AG09319 (cell line): ENCODE results near the gene PKP4.

Experiments
- DNase-seq: peaks from one replicate; pipeline ENCODE4 v3.0.0-alpha.2; 2010; ENCODE audit warnings: low read depth; ENCODE audit errors: extremely low read depth
- TF ChIP-seq, protein P1 (sequence below): IDR thresholded peaks from 2 replicates; pipeline ENCODE4 v1.5.1; 2011; ENCODE audit warnings: low read depth, mild to moderate bottlenecking, inconsistent platforms, low read length, moderate library complexity

PKP4 gene

DNA sequence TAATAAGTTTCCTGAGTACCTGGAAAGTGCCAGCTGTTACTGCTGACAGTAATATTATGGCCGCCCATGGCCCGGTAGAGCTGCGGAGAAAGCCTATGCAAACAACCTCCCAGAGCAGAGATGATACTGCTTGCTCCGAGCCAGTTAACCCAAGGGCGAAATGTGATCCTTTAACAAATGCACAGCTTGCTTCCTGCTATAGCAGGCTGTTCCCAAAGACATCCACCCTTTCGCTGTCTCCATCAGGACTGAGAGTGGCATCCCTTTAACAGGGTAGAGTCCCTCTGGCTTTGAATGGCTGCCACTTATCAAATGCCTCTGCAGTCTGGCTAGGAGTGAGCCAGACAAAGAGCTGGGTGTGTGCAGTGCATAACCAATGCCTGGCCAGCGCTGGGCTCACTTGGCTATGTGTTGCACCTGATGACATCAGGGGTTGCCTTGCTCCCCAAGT lies 268.7 kb downstream of the PKP4 start:
- TF ChIP-seq, protein P1, sequence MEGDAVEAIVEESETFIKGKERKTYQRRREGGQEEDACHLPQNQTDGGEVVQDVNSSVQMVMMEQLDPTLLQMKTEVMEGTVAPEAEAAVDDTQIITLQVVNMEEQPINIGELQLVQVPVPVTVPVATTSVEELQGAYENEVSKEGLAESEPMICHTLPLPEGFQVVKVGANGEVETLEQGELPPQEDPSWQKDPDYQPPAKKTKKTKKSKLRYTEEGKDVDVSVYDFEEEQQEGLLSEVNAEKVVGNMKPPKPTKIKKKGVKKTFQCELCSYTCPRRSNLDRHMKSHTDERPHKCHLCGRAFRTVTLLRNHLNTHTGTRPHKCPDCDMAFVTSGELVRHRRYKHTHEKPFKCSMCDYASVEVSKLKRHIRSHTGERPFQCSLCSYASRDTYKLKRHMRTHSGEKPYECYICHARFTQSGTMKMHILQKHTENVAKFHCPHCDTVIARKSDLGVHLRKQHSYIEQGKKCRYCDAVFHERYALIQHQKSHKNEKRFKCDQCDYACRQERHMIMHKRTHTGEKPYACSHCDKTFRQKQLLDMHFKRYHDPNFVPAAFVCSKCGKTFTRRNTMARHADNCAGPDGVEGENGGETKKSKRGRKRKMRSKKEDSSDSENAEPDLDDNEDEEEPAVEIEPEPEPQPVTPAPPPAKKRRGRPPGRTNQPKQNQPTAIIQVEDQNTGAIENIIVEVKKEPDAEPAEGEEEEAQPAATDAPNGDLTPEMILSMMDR, result no peak
- DNase-seq, result no peak

DNA sequence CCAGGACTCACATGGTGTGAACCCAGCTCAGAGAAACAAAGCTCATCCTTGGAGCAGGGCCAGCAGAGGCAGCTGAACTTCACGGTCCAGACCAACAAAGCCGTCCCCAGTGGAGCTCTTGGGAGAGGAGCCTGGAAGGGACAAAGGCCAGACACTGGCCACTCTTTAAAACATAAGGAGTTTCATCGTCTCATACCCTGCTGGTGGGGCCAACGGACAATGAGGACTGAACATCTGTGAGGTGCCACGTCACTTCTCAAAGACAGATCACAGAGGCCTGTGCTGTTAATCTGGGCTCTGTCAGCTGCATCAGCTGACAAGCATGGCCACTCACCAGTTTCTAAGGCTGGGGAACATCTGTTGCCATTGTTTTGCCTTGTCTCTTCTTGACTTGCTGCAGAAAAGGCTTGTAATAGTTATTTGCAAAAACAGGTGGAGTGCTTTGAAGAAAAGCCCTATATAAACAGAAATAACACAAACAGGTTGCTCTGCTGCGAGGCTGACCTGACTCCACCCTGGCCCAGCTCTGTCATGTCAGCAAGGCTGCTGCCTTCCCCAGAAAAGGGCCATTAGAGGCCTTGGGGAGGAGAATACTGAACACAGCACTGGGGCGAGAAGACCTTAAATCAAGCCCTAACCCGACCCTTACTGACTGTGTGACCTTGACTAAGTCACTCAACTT lies 270.3 kb downstream of the PKP4 start:
- TF ChIP-seq, protein P1, result no peak

DNA sequence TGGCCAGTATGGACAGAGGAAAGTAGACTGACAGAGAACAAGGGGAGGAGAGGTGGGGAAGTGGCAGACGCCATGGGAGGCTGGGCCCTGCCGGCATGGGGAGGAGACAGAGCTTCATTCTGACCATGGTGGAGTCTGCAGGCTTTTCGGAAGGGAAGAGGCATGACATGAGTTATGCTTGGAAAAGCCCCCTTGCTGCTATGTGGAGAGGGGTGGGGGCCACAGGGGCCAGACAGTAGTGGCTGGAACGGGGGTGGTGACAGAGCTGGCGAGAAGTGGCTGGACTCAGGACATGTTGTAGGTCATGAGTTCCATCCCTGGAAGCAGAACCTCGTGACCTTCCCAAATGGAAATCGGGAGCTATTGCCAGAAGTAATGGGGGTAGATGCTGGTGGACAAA lies 271.7 kb downstream of the PKP4 start:
- TF ChIP-seq, protein P1, result no peak
- no peak for DNase-seq

More for the DNA sequence above, 270.3 kb downstream of the PKP4 start:
- no peak for DNase-seq

DNA sequence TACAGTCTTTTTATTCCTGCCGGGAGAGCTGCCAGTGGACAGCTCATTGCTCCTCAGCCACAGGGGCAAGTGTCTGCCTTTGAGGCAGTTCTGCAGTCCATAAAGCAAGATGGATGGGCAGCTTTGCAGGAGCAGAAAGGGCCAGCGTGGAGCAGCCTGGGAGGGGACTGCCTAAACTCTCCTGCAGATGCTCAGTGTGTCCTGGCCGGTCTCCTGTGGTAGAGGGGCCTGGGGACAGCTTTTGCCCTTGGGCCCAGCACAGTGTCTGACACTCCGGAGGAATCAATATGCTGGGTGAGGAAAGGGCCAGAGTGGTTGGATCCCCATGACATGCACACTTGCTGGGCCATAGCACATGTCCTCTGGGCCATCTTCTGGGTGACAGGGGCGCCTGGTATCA lies 272.7 kb downstream of the PKP4 start:
- TF ChIP-seq, protein P1, result no peak
- no peak for DNase-seq

DNA sequence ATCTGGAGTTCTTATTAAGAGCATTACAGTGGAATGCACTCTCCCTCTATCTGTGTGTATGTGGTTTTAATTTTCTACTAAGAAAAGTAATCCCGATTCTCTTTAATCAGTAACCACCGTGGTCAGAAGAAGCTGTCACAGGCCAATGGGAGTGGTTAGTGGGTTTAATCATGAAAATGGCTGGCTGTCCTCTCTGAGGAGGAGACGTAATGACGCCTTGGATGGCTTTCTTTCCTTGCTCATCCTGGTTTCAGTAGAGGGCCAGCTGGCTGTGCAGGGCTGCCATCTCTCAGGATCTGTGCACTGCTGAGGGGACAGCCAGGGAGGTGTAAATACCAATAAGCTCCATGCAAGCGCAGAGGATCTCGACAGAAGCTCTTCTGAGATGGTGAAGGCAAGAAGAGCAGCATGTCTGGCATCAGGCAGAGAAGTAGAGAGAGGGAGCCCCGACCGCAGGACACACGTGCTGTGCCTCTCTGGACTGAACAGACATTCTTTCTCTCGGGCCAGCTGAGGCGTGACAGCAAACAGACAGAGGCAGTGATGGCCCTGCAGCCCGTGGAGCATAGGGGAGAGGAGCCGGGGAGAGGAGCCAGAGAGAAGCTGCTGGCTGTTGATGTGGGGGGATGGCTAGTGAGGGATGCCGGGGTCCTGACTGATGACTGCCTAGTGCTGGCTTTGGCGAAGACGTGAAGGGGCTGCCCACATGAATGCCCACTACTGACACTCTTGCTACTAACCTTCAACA lies 273.3 kb downstream of the PKP4 start:
- DNase-seq, result no peak
- TF ChIP-seq, protein P1, result no peak

DNA sequence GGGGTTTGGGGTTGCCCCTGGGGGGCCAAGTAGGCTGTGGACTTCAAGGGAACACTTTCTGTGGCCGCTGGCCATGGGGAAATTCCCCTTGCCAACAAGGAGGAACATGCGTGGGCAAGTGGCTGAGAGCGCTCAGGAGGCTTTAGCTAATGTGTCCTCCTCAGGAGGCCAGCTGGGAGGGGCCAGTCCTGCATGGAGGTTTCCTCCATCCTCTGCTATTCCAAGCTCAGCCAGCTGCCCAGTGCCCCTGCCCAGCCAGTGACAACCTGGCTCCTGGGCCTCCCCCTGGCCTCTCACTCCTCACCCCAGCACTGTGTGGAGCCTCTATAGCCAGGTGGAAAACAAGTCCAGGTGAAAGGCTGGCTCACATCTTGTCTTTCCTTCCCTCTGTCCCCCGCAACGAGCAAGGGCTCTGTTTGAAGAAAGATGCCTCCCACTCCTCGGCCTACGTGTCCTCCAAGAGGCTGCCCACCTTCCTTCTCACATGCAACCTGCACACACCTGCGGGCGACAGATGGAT lies 273.9 kb downstream of the PKP4 start:
- no peak for DNase-seq
- TF ChIP-seq, protein P1, result no peak

DNA sequence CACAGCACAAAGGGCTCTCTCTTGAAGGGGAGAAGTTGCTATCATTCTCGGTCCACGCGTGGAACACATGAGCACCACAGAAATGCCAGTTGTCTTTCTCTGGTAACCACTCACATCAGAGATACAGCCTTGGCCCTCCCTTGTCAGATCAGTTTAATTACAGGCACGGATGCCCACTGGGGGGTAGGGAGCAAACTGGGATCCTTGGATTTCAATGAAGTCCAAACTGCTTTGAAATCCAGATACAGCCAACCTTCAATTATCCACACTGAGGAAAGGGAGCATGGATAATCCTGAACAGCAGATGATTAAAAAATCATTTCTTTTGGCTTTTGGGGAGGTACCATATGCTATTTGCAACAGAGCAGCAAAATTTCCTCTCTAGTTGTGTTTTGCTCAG lies 274.6 kb downstream of the PKP4 start:
- DNase-seq, result no peak
- TF ChIP-seq, protein P1, result no peak
